Thyroid gland (tissue), 4 donors: ENCODE results near the gene ARHGEF11. TPM values are rescaled to one million over a fixed set of nuclear protein-coding genes. Genes with fewer than 3 reads are reported as not detected.

Experiments
- DNase-seq, 2 donors: peaks; one replicate each; pipeline ENCODE4 v3.0.0-alpha.2; 2019
- H3K27ac ChIP-seq, 3 donors: fragments of 200-600 bp; sonication (generic); 1 replicate in 2 of 3; 2 replicates in 1 of 3; pipeline ENCODE4 v1.5.1; 2016 to 2019; ENCODE audit warnings: mild to moderate bottlenecking in 1 of 3, moderate library complexity in 1 of 3
- H3K27me3 ChIP-seq: fragments of 200-600 bp; sonication (generic); one replicate; pipeline ENCODE4 v1.5.1; 2019
- H3K36me3 ChIP-seq, 2 donors: fragments of 200-600 bp; sonication (generic); one replicate each; pipeline ENCODE4 v1.5.1; 2016 to 2019
- H3K4me1 ChIP-seq, 2 donors: fragments of 200-600 bp; sonication (generic); one replicate each; pipeline ENCODE4 v1.5.1; 2017 to 2019
- H3K4me3 ChIP-seq, 3 donors: fragments of 200-600 bp; sonication (generic); replicated peaks in 1 of 3; 1 replicate in 2 of 3; 2 replicates in 1 of 3; pipeline ENCODE4 v1.5.1; 2016; ENCODE audit warnings: mild to moderate bottlenecking in 1 of 3
- H3K9me3 ChIP-seq: fragments of 200-600 bp; sonication (generic); one replicate; pipeline ENCODE4 v1.5.1; 2017
- POLR2A ChIP-seq, 2 donors: fragments of 450-650 bp; IDR thresholded peaks; one replicate each; pipeline ENCODE4 v1.6.1; 2017; ENCODE audit warnings: antibody characterized with exemption in 2 of 2, mild to moderate bottlenecking in 2 of 2, moderate library complexity in 1 of 2
- WGBS, 2 donors: methylation state at CpG; one replicate each; pipeline ENCODE4 v1.1.5; 2017; 5-methylcytosine and 5-hydroxymethylcytosine counted together
- intact Hi-C: fragments of 100-400 bp; cut with DNase I; formaldehyde crosslinking; loops from one replicate; pipeline ENCODE4 v1.15.1; 2023
- total RNA-seq, 4 donors: library from RNA; depleted of rRNA; stranded (reverse); fragments of >200 nt; gene quantifications; one replicate each; pipeline ENCODE4 v1.2.3, GENCODE V29; 2016
- TF ChIP-seq, protein P1 (sequence below), 6 experiments: fragments of 200-600 bp in 3 of 6; fragments of 450-650 bp in 3 of 6; sonication (generic) in 3 of 6; IDR thresholded peaks; one replicate each; pipeline ENCODE4 v1.5.1; 2016 to 2019; ENCODE audit warnings: antibody characterized with exemption in 6 of 6, mild to moderate bottlenecking in 2 of 6, inconsistent platforms in 1 of 6, moderate library complexity in 1 of 6

The ARHGEF11 gene
- total RNA-seq, 4 donors from 2014 or later: 31.2 to 56.2 (median 47.4) TPM

GRCh38 chr1:156993426-156994147, 52.0 kb downstream of the ARHGEF11 start:
- no peak for DNase-seq
- intact Hi-C loops: no loop called here
- H3K4me1 ChIP-seq: peaks cover 6 to 28% of the 10 kb centered on the region in 2 donors
- no peak for TF ChIP-seq POLR2A (IDR thresholded peaks at IDR 0.05)
- TF ChIP-seq, protein P1, sequence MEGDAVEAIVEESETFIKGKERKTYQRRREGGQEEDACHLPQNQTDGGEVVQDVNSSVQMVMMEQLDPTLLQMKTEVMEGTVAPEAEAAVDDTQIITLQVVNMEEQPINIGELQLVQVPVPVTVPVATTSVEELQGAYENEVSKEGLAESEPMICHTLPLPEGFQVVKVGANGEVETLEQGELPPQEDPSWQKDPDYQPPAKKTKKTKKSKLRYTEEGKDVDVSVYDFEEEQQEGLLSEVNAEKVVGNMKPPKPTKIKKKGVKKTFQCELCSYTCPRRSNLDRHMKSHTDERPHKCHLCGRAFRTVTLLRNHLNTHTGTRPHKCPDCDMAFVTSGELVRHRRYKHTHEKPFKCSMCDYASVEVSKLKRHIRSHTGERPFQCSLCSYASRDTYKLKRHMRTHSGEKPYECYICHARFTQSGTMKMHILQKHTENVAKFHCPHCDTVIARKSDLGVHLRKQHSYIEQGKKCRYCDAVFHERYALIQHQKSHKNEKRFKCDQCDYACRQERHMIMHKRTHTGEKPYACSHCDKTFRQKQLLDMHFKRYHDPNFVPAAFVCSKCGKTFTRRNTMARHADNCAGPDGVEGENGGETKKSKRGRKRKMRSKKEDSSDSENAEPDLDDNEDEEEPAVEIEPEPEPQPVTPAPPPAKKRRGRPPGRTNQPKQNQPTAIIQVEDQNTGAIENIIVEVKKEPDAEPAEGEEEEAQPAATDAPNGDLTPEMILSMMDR (IDR thresholded peaks at IDR 0.05): no peak
- no peaks in the 10 kb centered on the region for H3K27me3 ChIP-seq
- H3K36me3 ChIP-seq: no peaks in the 10 kb centered on the region
- no peaks in the 10 kb centered on the region for H3K9me3 ChIP-seq
- whole genome bisulfite sequencing, 2 donors: 80 to 85% methylated on average over 6 of the region's 6 CpGs
- H3K27ac ChIP-seq: no peak overlapping the region
- H3K4me3 ChIP-seq: no peak overlapping the region

DNA sequence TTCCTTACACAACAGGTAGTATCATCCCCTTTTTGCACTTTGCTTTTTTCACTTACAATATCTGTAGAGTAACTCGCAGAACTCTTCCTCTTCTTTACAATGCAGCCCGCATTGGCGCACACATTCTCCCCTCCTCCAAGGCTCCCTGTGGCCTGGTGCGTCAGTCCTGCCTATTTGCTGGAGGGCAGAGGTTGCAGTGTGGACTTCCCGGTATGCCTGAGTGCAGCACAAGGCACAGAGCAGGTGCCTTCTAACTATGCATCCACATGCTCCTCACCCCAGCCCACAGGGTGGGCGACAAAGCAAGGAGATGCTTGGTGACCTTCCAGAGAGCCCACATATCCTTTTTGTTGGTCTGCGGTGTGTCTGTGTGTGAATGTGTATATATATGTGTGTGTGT, 53.3 kb downstream of the ARHGEF11 start:
- Histone ChIP-seq H3K4me1 (peaks cover 6 to 18% of the 10 kb centered on the region in 2 donors), H3K36me3 (no peaks in the 10 kb centered on the region), H3K9me3 (no peaks in the 10 kb centered on the region), H3K27me3 (no peaks in the 10 kb centered on the region), H3K27ac (no peak overlapping the region), H3K4me3 (no peak overlapping the region)
- intact Hi-C loops: no loop called here
- no peak for TF ChIP-seq POLR2A (IDR thresholded peaks at IDR 0.05)
- TF ChIP-seq, protein P1 (IDR thresholded peaks at IDR 0.05): no peak
- WGBS, 2 donors: 94 to 96% methylated on average over 7 of the region's 7 CpGs
- no peak for DNase-seq

GRCh38 chr1:156987715-156988114, 57.8 kb downstream of the ARHGEF11 start:
- no peak for TF ChIP-seq POLR2A (IDR thresholded peaks at IDR 0.05)
- TF ChIP-seq, protein P1 (IDR thresholded peaks at IDR 0.05): no peak
- Histone ChIP-seq H3K27me3 (no peaks in the 10 kb centered on the region), H3K36me3 (peaks cover 9 to 15% of the 10 kb centered on the region in 2 donors), H3K4me1 (no peaks in the 10 kb centered on the region), H3K4me3 (no peak overlapping the region), H3K27ac (no peak overlapping the region), H3K9me3 (no peaks in the 10 kb centered on the region)
- no peak for DNase-seq
- 85 to 88% methylated on average over 6 of the region's 6 CpGs for WGBS, 2 donors
- intact Hi-C loops: no loop called here

- Histone ChIP-seq H3K4me3 (no peak overlapping the region), H3K4me1 (no peaks in the 10 kb centered on the region), H3K27ac (no peak overlapping the region), H3K36me3 (peaks cover 32 to 39% of the 10 kb centered on the region in 2 donors), H3K27me3 (no peaks in the 10 kb centered on the region), H3K9me3 (no peaks in the 10 kb centered on the region)
- TF ChIP-seq POLR2A (IDR thresholded peaks at IDR 0.05): no peak
- TF ChIP-seq, protein P1 (IDR thresholded peaks at IDR 0.05): no peak
- DNase-seq: no peak
- intact Hi-C loops: no loop called here
- 48 to 62% methylated on average over 4 of the region's 4 CpGs for WGBS, 2 donors
These were observed 65.0 kb downstream of the ARHGEF11 start for GRCh38 chr1:156980551-156980950.

DNA sequence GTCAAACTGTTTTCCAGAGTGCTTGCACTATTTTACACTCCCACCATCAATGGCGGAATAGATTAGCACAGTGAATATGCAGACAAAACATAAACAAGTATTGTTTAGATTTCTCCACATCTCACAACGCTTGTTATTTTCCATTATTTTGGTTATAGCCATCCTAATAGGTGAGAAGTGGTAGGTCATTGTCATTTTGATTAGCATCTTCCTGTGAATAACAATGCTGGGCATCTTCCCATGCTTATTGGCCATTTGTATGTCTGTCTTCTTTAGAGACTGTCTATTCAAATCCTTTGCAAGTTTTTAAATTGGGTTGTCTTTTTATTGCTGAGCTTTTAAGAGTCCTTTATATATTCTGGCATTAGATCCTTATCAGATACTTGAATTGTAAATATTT, 70.5 kb downstream of the ARHGEF11 start:
- Histone ChIP-seq H3K27ac (no peak overlapping the region), H3K27me3 (no peaks in the 10 kb centered on the region), H3K9me3 (no peaks in the 10 kb centered on the region), H3K4me1 (no peaks in the 10 kb centered on the region), H3K36me3 (peaks cover 24 to 48% of the 10 kb centered on the region in 2 donors), H3K4me3 (no peak overlapping the region)
- no peak for TF ChIP-seq POLR2A (IDR thresholded peaks at IDR 0.05)
- TF ChIP-seq, protein P1 (IDR thresholded peaks at IDR 0.05): no peak
- no peak for DNase-seq
- intact Hi-C loops: no loop called here
- 66 to 69% methylated on average over 2 of the region's 2 CpGs for WGBS, 2 donors
